Ishikawa (cell line): ENCODE results near the gene BMS1.

Source experiments
- CEBPB ChIP-seq: IDR thresholded peaks from 2 replicates; pipeline ENCODE4 v1.6.1; 2012
- CREB1 ChIP-seq: IDR thresholded peaks from 2 replicates; pipeline ENCODE4 v1.6.1; 2012; ENCODE audit warnings: low read depth
- EGR1 ChIP-seq: IDR thresholded peaks from 2 replicates; pipeline ENCODE4 v1.6.1; 2012
- EP300 ChIP-seq: IDR thresholded peaks from 2 replicates; pipeline ENCODE4 v1.6.1; 2012; ENCODE audit warnings: borderline replicate concordance
- FOXM1 ChIP-seq: IDR thresholded peaks from 2 replicates; pipeline ENCODE4 v1.6.1; 2012; ENCODE audit warnings: low read depth, borderline replicate concordance
- NFIC ChIP-seq: IDR thresholded peaks from 2 replicates; pipeline ENCODE4 v1.6.1; 2012
- RAD21 ChIP-seq: IDR thresholded peaks from 2 replicates; pipeline ENCODE4 v1.6.1; 2012; ENCODE audit warnings: low read depth
- TAF1 ChIP-seq: IDR thresholded peaks from 2 replicates; pipeline ENCODE4 v1.6.1; 2012; ENCODE audit warnings: low read depth, mild to moderate bottlenecking
- TCF12 ChIP-seq: IDR thresholded peaks from 2 replicates; pipeline ENCODE4 v1.6.1; 2012; ENCODE audit warnings: low read depth
- TEAD4 ChIP-seq: IDR thresholded peaks from 2 replicates; pipeline ENCODE4 v1.6.1; 2012
- USF1 ChIP-seq: IDR thresholded peaks from 2 replicates; pipeline ENCODE4 v1.6.1; 2012
- YY1 ChIP-seq: IDR thresholded peaks from 2 replicates; pipeline ENCODE4 v1.6.1; 2012; ENCODE audit warnings: low read depth
- TF ChIP-seq, protein P1 (sequence below): IDR thresholded peaks from 2 replicates; pipeline ENCODE4 v1.6.1; 2012
- TF ChIP-seq, protein P2 (sequence below): IDR thresholded peaks from 2 replicates; pipeline ENCODE4 v1.6.1; 2012; ENCODE audit warnings: low read depth, mild to moderate bottlenecking

DNA sequence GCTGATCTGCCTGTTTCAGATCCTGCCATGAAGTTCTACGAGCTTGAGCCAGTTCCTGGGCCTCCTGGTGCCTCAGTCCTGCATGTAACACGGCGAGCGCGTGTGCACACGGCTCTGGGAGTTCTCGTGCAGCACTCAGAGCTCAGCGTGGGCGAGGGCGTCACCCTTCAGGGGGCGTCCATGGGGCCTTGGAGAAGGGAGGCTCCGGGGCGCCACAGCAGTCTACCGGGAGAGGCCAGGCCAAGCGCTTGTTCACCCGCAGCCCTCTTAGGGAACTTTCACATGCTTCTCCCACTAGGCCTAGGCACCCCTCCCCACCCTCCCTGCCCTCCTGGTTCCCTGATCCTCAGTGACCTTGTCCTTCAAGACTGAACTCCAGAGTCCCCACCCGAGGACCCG lies 83.1 kb downstream of the BMS1 start:
- no peak for TF ChIP-seq CEBPB
- TF ChIP-seq, protein P1, sequence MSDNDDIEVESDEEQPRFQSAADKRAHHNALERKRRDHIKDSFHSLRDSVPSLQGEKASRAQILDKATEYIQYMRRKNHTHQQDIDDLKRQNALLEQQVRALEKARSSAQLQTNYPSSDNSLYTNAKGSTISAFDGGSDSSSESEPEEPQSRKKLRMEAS = no peak
- TF ChIP-seq YY1 = no peak
- TF ChIP-seq, protein P2, sequence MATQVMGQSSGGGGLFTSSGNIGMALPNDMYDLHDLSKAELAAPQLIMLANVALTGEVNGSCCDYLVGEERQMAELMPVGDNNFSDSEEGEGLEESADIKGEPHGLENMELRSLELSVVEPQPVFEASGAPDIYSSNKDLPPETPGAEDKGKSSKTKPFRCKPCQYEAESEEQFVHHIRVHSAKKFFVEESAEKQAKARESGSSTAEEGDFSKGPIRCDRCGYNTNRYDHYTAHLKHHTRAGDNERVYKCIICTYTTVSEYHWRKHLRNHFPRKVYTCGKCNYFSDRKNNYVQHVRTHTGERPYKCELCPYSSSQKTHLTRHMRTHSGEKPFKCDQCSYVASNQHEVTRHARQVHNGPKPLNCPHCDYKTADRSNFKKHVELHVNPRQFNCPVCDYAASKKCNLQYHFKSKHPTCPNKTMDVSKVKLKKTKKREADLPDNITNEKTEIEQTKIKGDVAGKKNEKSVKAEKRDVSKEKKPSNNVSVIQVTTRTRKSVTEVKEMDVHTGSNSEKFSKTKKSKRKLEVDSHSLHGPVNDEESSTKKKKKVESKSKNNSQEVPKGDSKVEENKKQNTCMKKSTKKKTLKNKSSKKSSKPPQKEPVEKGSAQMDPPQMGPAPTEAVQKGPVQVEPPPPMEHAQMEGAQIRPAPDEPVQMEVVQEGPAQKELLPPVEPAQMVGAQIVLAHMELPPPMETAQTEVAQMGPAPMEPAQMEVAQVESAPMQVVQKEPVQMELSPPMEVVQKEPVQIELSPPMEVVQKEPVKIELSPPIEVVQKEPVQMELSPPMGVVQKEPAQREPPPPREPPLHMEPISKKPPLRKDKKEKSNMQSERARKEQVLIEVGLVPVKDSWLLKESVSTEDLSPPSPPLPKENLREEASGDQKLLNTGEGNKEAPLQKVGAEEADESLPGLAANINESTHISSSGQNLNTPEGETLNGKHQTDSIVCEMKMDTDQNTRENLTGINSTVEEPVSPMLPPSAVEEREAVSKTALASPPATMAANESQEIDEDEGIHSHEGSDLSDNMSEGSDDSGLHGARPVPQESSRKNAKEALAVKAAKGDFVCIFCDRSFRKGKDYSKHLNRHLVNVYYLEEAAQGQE = no peak
- TF ChIP-seq USF1 = no peak
- no peak for TF ChIP-seq EP300
- no peak for TF ChIP-seq EGR1
- TF ChIP-seq CREB1 = no peak
- no peak for TF ChIP-seq TAF1
- no peak for TF ChIP-seq TCF12
- TF ChIP-seq RAD21 = no peak
- no peak for TF ChIP-seq TEAD4
- TF ChIP-seq FOXM1 = no peak
- no peak for TF ChIP-seq NFIC
